DMS79 (cell line): ENCODE data around the gene RBL2.

Experiments used
- DNase-seq: peaks from one replicate; lab custom pipeline; 2025; lab: John Stamatoyannopoulos, UW

Gene RBL2

GRCh38 chr16:53456625-53457024 lies 22.4 kb downstream of the RBL2 start:
- DNase-seq: no peak

GRCh38 chr16:53457670-53458069 lies 23.4 kb downstream of the RBL2 start:
- peak; percentile 10 for DNase-seq

- no peak for DNase-seq
These were observed 24.4 kb downstream of the RBL2 start for GRCh38 chr16:53458635-53459034.

GRCh38 chr16:53465606-53466280 lies 31.5 kb downstream of the RBL2 start:
- no peak for DNase-seq

DNA sequence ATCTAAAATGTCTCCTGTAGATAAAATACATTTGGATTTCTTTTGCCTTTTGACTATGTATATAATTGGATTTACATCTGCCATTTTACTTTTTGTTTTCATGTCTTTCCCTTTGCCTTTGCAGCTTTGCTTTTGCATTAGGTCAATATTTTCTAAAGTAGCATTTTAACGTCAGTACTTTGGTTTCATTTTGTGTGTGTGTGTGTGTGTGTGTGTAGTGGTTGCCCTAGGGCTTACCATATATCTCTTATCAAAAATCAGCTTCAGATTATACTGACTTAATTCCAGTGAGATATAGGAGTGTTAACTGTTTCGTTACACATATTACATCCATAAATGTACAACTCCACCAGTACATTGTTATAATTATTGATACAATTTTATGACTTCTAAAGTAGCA lies 42.6 kb downstream of the RBL2 start:
- no peak for DNase-seq

DNA sequence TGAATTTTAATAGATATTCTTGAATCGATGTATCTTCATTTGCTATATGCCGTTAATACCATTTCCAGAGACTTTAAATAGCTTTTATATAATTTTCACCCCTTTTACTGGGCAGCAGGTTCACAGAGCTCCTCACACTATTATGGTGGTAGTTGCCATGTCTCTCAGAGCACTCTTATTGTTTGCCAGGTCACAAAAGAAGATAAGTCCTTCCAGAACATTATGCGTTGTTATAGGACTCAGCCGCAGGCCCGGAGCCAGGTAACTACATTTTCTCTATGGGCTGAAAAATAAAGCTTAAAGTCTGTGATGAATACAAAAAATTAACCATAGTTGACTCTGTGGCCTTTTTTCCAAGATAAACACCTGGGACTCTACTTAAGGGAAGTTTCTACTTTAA lies 44.7 kb downstream of the RBL2 start:
- no peak for DNase-seq

- no peak for DNase-seq
These were observed 46.1 kb downstream of the RBL2 start for GRCh38 chr16:53480394-53480793.

GRCh38 chr16:53482123-53482522 lies 47.9 kb downstream of the RBL2 start:
- DNase-seq: no peak

DNA sequence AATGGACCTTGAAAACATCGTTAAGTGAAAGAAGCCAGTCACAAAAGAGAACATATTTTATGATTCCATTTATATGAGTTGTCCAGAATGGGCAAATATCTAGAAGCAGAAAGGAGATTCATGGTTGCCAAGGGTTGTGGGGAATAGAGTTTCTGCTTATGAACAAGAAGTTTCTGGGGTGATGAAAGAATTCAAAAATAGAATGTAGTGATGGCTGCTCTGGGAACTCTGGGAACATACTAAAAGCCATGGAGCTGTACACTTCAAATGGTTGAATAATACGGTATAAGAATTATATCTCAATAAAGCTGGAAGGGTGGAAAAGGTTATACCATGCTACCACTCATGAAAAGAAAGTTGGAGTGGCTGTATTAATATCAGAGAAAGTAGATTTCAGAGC lies 50.3 kb downstream of the RBL2 start:
- no peak for DNase-seq

GRCh38 chr16:53486230-53486629 lies 52.0 kb downstream of the RBL2 start:
- DNase-seq: no peak

GRCh38 chr16:53489755-53490154 lies 55.5 kb downstream of the RBL2 start:
- DNase-seq: no peak

DNA sequence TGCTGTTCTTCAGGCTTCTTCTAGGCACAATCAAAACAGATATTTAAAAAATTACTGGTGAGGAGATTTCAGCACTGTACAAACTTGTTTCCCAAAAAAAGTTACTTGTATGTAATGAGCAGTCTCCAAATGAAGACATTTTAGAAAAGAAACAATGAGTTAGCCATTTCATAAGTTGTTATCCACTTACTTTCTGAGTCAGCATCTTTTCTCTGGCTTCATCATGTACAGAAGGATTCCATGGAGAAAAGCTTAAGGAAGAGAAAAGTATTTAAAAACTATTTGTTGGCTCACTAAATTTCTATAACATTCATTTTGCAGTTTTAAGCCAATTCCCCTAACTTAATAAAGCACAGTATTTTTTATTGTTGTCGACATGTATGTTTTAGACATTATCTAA lies 58.2 kb downstream of the RBL2 start:
- no peak for DNase-seq

- peak; percentile 41 for DNase-seq
These were observed 60.4 kb downstream of the RBL2 start for GRCh38 chr16:53494636-53495035.

DNA sequence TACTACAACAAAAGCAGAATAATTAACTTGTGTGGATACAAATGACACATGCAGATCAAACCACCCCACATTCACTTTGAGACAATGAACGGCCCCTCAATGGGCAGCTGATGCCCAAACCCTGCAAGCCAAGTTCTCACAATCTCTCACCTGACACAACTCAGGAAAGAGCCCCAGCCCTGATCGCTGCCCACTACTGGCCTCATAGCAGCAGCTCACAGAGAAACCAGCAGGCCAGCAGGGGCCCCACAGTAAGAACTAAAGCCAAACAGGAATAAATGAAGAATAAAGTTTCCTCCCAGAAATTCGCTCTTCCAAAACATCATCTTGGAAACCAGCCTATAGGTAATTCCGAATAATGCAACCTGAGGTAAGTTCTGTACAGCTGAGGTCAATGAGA lies 61.1 kb downstream of the RBL2 start:
- no peak for DNase-seq

DNA sequence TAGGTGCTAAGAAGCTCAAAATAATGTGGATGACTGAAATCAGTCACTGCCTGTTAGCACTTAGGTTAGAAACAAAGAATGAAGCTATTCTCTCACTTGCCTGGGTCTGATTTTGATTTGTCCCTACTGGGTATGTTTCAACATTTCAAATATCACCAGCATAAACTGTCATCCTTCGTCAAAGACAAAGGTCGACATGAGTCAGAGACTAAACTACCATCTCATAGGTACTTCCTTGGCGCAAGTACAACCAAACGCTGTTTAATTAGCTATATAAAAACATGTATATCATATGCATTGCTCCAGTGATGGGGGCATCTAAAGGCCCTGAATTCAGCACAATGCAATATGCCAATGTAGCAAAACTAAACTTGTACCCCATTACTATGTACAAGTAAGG lies 64.7 kb downstream of the RBL2 start:
- DNase-seq: no peak

- DNase-seq: no peak
These were observed 67.1 kb downstream of the RBL2 start for GRCh38 chr16:53501216-53501859.

DNA sequence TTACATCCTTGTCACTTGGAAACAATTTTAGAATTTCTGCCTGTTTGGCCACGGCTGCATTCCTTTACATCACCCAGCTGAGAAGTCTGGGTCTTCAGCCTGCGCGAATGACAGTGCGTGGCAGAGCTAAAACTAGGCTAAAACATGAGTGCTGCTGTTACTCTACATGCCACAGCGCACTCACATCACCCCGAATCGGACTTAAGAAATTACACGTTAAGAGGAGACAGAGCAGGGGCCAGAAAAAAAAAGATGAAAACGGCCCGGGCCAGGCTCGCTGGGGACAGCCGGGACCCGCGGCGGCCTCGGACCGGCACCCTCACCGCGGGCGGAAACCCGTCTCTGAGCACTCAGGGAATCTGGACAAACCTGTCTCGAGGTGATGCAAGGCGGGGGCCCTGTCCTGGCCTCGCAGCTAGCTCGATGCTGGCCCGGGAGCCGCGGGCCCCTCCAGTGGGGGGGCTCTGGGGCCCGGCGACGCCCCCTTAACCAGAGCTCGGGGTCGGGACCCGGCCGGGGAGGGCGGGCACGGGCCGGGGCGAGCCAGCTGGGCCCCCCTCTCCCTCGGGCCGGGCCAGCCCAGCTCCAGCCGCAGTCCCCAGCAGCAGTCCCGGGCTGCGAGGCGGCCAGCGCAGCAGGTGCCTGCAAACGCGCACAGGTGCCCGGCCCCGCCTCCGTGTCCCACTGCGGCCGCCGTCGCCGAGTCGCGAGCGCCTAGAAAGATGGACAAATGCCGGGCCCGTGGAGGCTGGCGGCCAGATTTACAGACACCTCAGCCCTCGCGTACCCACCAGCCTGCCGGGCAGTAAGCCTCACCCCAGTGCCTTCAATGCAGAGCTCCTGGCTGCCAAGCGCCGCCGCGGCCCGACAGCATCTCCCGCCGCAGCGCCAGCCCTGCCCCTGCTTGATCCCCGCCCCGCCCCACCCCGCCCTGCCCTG lies 68.3 kb downstream of the RBL2 start, which contains the start of gene AKTIP:
AKTIP (minus strand) TSS at position 879 of the 939 bp plus-strand sequence. CDS start 2,950 bp downstream, outside the sequence.
- peak; percentile 15 for DNase-seq

GRCh38 chr16:53503270-53503923 lies 69.1 kb downstream of the RBL2 start:
- DNase-seq: peak; percentile 94

GRCh38 chr16:53503991-53504663 lies 69.9 kb downstream of the RBL2 start:
- peak; percentile 10 for DNase-seq

- DNase-seq: no peak
These were observed 70.4 kb downstream of the RBL2 start for GRCh38 chr16:53504665-53505064.

DNA sequence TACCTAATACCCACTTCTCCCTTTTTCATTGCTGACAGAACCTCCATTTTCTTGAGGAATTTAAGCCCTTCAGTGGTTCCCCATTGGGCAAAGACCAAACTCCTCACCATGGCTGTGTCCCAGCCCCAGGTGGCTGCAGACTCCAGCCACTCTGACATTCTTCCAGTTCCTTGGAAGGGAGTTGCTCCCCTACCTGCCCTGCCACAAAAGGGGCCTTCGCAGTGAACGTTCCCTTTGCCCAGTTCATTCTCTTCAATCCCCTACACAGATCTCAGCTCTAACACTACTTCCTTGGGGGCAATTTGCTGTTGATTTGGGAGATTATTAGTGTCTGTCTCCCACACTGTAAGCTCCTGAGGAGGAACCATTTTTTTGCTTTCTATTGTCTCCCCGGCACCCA lies 72.0 kb downstream of the RBL2 start:
- DNase-seq: no peak
